ENCODE results near the gene XRCC4. TPM values are rescaled to one million over a fixed set of nuclear protein-coding genes. Genes with fewer than 3 reads are reported as not detected.

Gene XRCC4
- total and polyA plus RNA-seq, 2 of the 8 experiments (the other 6 are each of a cell fraction or from before 2014, with no cell fraction given), result 3.0 to 8.3 TPM

DNA sequence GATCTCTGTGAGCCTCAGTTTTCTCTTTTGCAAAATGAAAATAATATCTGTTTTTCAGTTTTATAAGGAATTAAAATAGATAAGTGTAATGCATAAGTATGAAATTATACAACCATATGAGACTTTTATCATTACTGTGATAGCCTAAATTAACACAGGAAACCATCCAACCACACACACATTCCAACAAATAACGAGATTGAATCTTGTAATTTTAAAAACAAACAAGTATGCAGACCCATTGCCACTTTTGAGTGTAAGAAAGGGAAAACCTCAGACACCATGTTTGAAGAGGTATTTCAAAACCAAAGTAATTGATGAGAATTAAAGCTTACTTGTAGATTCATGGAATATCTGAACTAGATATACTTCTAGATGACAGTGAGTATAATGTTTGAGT is 32.0 kb downstream of the XRCC4 start:
- no peak overlapping the region for H2BK15ac ChIP-seq (ENCODE audit: low read length)
- no peak overlapping the region for H3K27ac ChIP-seq (ENCODE audit: low read depth, low read length)
- H3K79me2 ChIP-seq (ENCODE audit: control insufficient read depth in 1 of 2, insufficient read depth in 2 of 2, low read length in 2 of 2), result no peaks in the 10 kb centered on the region
- no peak overlapping the region for H3K23ac ChIP-seq (ENCODE audit: insufficient read length)
- DNase-seq (ENCODE audit: low read depth in 1 of 2, low spot score in 2 of 2) (no peak), FAIRE-seq (no peak)
- H2AK5ac ChIP-seq (ENCODE audit: low read depth, low read length), result no peak overlapping the region
- no peak overlapping the region for H3K4ac ChIP-seq (replicated peaks; ENCODE audit: insufficient read length, low read depth, low read length)
- POLR2A ChIA-PET (ENCODE audit: partially characterized antibody), result interaction anchor here (1.3 kb wide), 1 partner anchor 32 kb away, joined by 4 read pairs; the partner anchor contains the start of genes TMEM167A and XRCC4
- no peaks in the 10 kb centered on the region for H3K23me2 ChIP-seq (ENCODE audit: low read depth, low read length)
- WGBS, 2 experiments (ENCODE audit: extremely low coverage in 1 of 2, insufficient coverage in 1 of 2, insufficient read length in 1 of 2, insufficient replicate concordance in 2 of 2, low coverage in 1 of 2, low lambda C conversion rate in 2 of 2, missing lambda C conversion rate in 1 of 2), result 88% methylated on average over 1 of the region's 1 CpG; no CpG with 5 or more reads in 1 of the 2 experiments
- H3K4me1 ChIP-seq (replicated peaks in 1 of 4; ENCODE audit: control insufficient read depth in 3 of 4, insufficient read depth in 4 of 4, low read length in 3 of 4), result no peaks in the 10 kb centered on the region
- CTCF ChIA-PET (ENCODE audit: partially characterized antibody), result no interaction called here
- H3K9ac ChIP-seq (replicated peaks in 1 of 4; ENCODE audit: extremely low read depth in 1 of 4, low read depth in 3 of 4, low read length in 3 of 4), result no peak overlapping the region
- no peaks in the 10 kb centered on the region for H3K27me3 ChIP-seq (replicated peaks in 1 of 4; ENCODE audit: control insufficient read depth in 3 of 4, extremely low read depth in 1 of 4, insufficient read depth in 3 of 4, low read length in 3 of 4)
- H3K36me3 ChIP-seq (ENCODE audit: control insufficient read depth in 2 of 4, insufficient read depth in 4 of 4, low read length in 3 of 4), result peaks cover 0 to 3% (median 1%) of the 10 kb centered on the region in 4 experiments; a peak in 3 of 8 replicates
- no peak overlapping the region for H2BK20ac ChIP-seq (ENCODE audit: low read length)
- H4K5ac ChIP-seq (ENCODE audit: insufficient read length, low read depth, low read length), result no peak overlapping the region
- no peak overlapping the region for H2BK5ac ChIP-seq (ENCODE audit: low read depth, low read length)
- H2AFZ ChIP-seq (ENCODE audit: low read length), result no peak overlapping the region
- no peak overlapping the region for H3K18ac ChIP-seq (ENCODE audit: extremely low read depth, low read length)
- H4K8ac ChIP-seq (ENCODE audit: extremely low read depth, insufficient read depth, low read length), result no peak overlapping the region
- H3K9me3 ChIP-seq (ENCODE audit: insufficient read depth in 2 of 2, low read depth in 1 of 2, low read length in 1 of 2), result peaks cover 4 to 11% of the 10 kb centered on the region in 2 experiments; a peak in 2 of 4 replicates
- no peak overlapping the region for H3K14ac ChIP-seq (ENCODE audit: insufficient read length)
- H4K91ac ChIP-seq (replicated peaks; ENCODE audit: insufficient read length, low read length), result no peak overlapping the region
- no peak overlapping the region for H3K4me2 ChIP-seq (ENCODE audit: insufficient read depth in 1 of 2, low read depth in 2 of 2, low read length in 2 of 2)
- no peaks in the 10 kb centered on the region for H3K79me1 ChIP-seq (ENCODE audit: low read depth, low read length)
- H3K4me3 ChIP-seq (ENCODE audit: extremely low read depth in 1 of 4, insufficient read depth in 2 of 4, low read depth in 3 of 4, low read length in 4 of 4), result no peak overlapping the region
- H4K20me1 ChIP-seq (replicated peaks in 1 of 2; ENCODE audit: control insufficient read depth in 1 of 2, insufficient read depth in 2 of 2, low read length in 2 of 2), result no peaks in the 10 kb centered on the region
- no peak overlapping the region for H2BK120ac ChIP-seq (replicated peaks; ENCODE audit: low read depth, low read length)
- no peak overlapping the region for H3K56ac ChIP-seq (replicated peaks; ENCODE audit: insufficient read length, low read depth, low read length)
- H2BK12ac ChIP-seq (ENCODE audit: low read depth, low read length), result no peak overlapping the region
- TF ChIP-seq RNF2 (IDR thresholded peaks at IDR 0.05; ENCODE audit: borderline replicate concordance, low read depth, low read length, missing control alignments, poor library complexity, severe bottlenecking) (no peak), TBP (IDR thresholded peaks at IDR 0.05; ENCODE audit: low read depth, low read length) (no peak), JUN (IDR thresholded peaks at IDR 0.05; ENCODE audit: low read depth, low read length) (no peak), SIRT6 (IDR thresholded peaks at IDR 0.05; ENCODE audit: low read length) (no peak), CEBPB (IDR thresholded peaks at IDR 0.05; ENCODE audit: low read depth, low read length) (no peak), SP1 (IDR thresholded peaks at IDR 0.05; ENCODE audit: low read depth, low read length) (no peak), GTF2F1 (IDR thresholded peaks at IDR 0.05; ENCODE audit: borderline replicate concordance, low read depth, low read length) (no peak), SP2 (IDR thresholded peaks at IDR 0.05; ENCODE audit: low read length) (no peak), TAF1 (IDR thresholded peaks at IDR 0.05; ENCODE audit: low read depth, low read length) (no peak), BACH1 (IDR thresholded peaks at IDR 0.05; ENCODE audit: low read length) (no peak), CBX8 (IDR thresholded peaks at IDR 0.05; ENCODE audit: borderline replicate concordance, low read depth, low read length) (no peak)
- TF ChIP-seq, protein P1, sequence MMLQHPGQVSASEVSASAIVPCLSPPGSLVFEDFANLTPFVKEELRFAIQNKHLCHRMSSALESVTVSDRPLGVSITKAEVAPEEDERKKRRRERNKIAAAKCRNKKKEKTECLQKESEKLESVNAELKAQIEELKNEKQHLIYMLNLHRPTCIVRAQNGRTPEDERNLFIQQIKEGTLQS (IDR thresholded peaks at IDR 0.05; ENCODE audit: insufficient read depth, low read depth, low read length), result no peak
- TF ChIP-seq, protein P2, sequence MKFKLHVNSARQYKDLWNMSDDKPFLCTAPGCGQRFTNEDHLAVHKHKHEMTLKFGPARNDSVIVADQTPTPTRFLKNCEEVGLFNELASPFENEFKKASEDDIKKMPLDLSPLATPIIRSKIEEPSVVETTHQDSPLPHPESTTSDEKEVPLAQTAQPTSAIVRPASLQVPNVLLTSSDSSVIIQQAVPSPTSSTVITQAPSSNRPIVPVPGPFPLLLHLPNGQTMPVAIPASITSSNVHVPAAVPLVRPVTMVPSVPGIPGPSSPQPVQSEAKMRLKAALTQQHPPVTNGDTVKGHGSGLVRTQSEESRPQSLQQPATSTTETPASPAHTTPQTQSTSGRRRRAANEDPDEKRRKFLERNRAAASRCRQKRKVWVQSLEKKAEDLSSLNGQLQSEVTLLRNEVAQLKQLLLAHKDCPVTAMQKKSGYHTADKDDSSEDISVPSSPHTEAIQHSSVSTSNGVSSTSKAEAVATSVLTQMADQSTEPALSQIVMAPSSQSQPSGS (IDR thresholded peaks at IDR 0.05; ENCODE audit: low read length), result no peak
